ENCODE measurements around the gene CST9.

DNA sequence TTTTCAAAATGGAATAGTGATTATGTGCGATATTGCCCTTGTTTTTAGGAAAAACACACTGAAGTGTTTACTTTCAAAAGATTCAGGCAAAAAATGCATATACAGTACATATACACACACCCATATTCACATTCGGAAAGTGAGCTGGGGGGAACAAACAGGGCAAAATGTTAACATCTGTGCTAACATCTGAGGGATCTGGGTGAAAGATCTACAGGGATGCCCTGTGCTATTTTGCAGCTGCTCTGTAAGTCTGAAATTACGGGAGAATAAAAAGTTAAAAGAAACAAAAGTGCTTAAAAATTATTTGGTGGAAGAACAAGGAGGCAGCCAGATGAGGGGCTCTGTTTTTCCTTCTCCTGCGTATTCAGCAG, 31.2 kb upstream of the CST9 start:
- TF ChIP-seq POLR2AphosphoS5 (IDR thresholded peaks at IDR 0.05; ENCODE audit: low read depth, low read length) (no peak), PAX5 (IDR thresholded peaks at IDR 0.05; ENCODE audit: insufficient read depth, low read length, severe bottlenecking) (no peak), POLR2A (IDR thresholded peaks at IDR 0.05; ENCODE audit: low read depth, low read length) (no peak), TAF1 (IDR thresholded peaks at IDR 0.05; ENCODE audit: low read depth, low read length) (no peak), SPI1 (IDR thresholded peaks at IDR 0.05; ENCODE audit: low read depth, low read length) (no peak), POU2F2 (IDR thresholded peaks at IDR 0.05; ENCODE audit: low read depth, low read length) (no peak)
